BE2C (cell line): ENCODE results near the gene OR2G2.

Source experiments
- DNase-seq: peaks from one replicate; pipeline ENCODE4 v3.0.0-alpha.2; 2020
- H3K27me3 ChIP-seq: fragments of 250-450 bp; sonication (Bioruptor Pico); 2 replicates; pipeline ENCODE4 v1.5.1; 2020; ENCODE audit warnings: mild to moderate bottlenecking
- H3K36me3 ChIP-seq: fragments of 250-450 bp; sonication (Bioruptor Pico); 2 replicates; pipeline ENCODE4 v1.5.1; 2020; ENCODE audit warnings: mild to moderate bottlenecking
- H3K4me1 ChIP-seq: fragments of 250-450 bp; sonication (Bioruptor Pico); 2 replicates; pipeline ENCODE4 v1.5.1; 2020
- H3K4me3 ChIP-seq: 2 replicates; pipeline ENCODE4 v1.5.1; 2011; ENCODE audit warnings: low read depth, low read length
- H3K9me3 ChIP-seq: fragments of 250-450 bp; sonication (Bioruptor Pico); 2 replicates; pipeline ENCODE4 v1.5.1; 2020
- TF ChIP-seq, protein P1 (sequence below): IDR thresholded peaks from 2 replicates; pipeline ENCODE4 v1.5.1; 2012; ENCODE audit warnings: mild to moderate bottlenecking, low read depth, low read length

OR2G2 gene

GRCh38 chr1:247562198-247562597 lies 26.0 kb upstream of the OR2G2 start:
- Histone ChIP-seq H3K4me1 (no peaks in the 10 kb centered on the region), H3K27me3 (no peaks in the 10 kb centered on the region), H3K4me3 (no peak overlapping the region), H3K36me3 (no peaks in the 10 kb centered on the region), H3K9me3 (no peaks in the 10 kb centered on the region)
- TF ChIP-seq, protein P1, sequence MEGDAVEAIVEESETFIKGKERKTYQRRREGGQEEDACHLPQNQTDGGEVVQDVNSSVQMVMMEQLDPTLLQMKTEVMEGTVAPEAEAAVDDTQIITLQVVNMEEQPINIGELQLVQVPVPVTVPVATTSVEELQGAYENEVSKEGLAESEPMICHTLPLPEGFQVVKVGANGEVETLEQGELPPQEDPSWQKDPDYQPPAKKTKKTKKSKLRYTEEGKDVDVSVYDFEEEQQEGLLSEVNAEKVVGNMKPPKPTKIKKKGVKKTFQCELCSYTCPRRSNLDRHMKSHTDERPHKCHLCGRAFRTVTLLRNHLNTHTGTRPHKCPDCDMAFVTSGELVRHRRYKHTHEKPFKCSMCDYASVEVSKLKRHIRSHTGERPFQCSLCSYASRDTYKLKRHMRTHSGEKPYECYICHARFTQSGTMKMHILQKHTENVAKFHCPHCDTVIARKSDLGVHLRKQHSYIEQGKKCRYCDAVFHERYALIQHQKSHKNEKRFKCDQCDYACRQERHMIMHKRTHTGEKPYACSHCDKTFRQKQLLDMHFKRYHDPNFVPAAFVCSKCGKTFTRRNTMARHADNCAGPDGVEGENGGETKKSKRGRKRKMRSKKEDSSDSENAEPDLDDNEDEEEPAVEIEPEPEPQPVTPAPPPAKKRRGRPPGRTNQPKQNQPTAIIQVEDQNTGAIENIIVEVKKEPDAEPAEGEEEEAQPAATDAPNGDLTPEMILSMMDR, result no peak
- no peak for DNase-seq

- no peaks in the 10 kb centered on the region for H3K27me3 ChIP-seq
- TF ChIP-seq, protein P1, result no peak
- DNase-seq, result no peak
- H3K4me1 ChIP-seq, result no peaks in the 10 kb centered on the region
- no peaks in the 10 kb centered on the region for H3K9me3 ChIP-seq
- H3K36me3 ChIP-seq, result no peaks in the 10 kb centered on the region
- H3K4me3 ChIP-seq, result no peak overlapping the region
Observed at GRCh38 chr1:247574236-247574635, 13.9 kb upstream of the OR2G2 start.

DNA sequence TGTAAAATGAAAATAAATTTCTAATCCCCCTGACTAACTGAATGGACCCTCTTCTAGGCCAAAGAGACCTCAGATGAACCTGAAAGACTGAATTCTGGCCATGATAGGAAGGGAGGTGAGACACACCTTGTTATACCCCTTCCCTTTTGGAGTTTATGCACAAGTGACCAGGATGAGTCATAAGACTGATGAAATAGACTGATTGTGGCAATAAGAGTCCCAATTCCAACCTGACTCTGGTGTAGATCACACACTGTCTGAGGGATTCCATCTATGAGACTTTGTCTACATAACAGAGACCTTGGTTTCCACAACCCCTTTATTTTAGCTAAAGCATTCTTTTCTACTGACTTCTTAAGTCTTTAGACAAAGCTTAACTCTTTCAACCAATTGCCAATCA lies 13.5 kb upstream of the OR2G2 start:
- DNase-seq, result no peak
- Histone ChIP-seq H3K4me1 (no peaks in the 10 kb centered on the region), H3K27me3 (no peaks in the 10 kb centered on the region), H3K4me3 (no peak overlapping the region), H3K36me3 (no peaks in the 10 kb centered on the region), H3K9me3 (no peaks in the 10 kb centered on the region)
- TF ChIP-seq, protein P1, result no peak

GRCh38 chr1:247576514-247576913 lies 11.6 kb upstream of the OR2G2 start:
- TF ChIP-seq, protein P1, result peak; percentile 37; the same call in 1 of the 2 replicates
- Histone ChIP-seq H3K27me3 (no peaks in the 10 kb centered on the region), H3K9me3 (no peaks in the 10 kb centered on the region), H3K4me1 (no peaks in the 10 kb centered on the region), H3K36me3 (no peaks in the 10 kb centered on the region), H3K4me3 (no peak overlapping the region)
- DNase-seq, result no peak

DNA sequence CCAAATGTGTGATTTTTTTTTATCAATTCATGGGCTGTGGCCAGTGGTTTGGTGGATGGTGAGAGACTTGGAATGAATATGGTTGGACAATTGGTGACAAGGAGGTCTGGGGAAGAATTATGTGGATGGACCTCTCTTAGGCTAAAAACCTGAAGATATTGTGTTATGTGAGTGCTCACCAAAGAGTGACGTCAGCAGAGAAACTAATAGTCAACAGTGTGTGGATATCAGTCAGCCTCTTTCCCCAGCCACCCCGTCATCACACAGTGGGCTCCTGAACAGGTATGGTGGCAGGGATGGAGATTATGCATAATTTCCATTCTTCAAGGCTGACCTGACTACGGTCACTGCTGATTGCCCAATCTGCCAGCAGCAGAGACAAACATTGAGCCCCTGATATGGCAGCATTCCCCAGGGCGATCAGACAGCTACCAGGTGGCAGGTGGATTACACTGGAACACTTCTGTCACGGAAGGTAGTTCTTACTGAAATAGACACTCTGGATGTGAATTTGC lies 9.2 kb upstream of the OR2G2 start:
- Histone ChIP-seq H3K4me3 (no peak overlapping the region), H3K4me1 (no peaks in the 10 kb centered on the region), H3K27me3 (no peaks in the 10 kb centered on the region), H3K9me3 (no peaks in the 10 kb centered on the region), H3K36me3 (no peaks in the 10 kb centered on the region)
- no peak for DNase-seq
- TF ChIP-seq, protein P1, result no peak

DNA sequence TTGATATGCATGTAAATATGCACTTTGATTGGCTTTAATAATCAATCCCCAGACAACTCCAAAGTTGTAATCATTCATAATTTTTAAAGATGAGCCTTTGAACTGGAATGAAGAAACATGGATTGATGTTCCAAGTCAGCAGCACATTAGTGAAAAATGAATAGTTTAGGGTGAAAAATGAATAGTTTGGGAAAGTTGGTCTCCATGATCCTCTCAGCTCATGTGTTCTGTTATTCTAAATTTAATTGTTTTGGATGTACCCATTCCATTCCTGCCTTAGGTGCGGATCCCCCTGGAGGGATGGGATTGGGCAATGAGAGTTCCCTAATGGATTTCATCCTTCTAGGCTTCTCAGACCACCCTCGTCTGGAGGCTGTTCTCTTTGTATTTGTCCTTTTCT lies 17.1 kb downstream of the OR2G2 start, which contains the start of gene OR2G3:
Gene OR2G3, plus strand, starts transcription at position 301 of the 400 bp plus-strand sequence. Its CDS starts 0 bp downstream, at position 301.
- no peak for DNase-seq
- Histone ChIP-seq H3K9me3 (no peaks in the 10 kb centered on the region), H3K4me1 (no peaks in the 10 kb centered on the region), H3K27me3 (no peaks in the 10 kb centered on the region), H3K4me3 (no peak within 1 kb of the TSS), H3K36me3 (no peaks in the 10 kb centered on the region)
- TF ChIP-seq, protein P1, result no peak
